Nephron (organoid): ENCODE measurements around the gene ACTRT2.

Source experiments
- H3K27ac Mint-ChIP-seq, 3 experiments: 2 replicates each; pipeline ENCODE4 v1.8.0; 2020; ENCODE audit warnings: mixed read lengths in 3 of 3, mild to moderate bottlenecking in 2 of 3, moderate library complexity in 1 of 3
- H3K27me3 Mint-ChIP-seq: 2 replicates; pipeline ENCODE4 v1.8.0; 2021; ENCODE audit warnings: low read depth, mild to moderate bottlenecking, moderate library complexity, mixed read lengths
- H3K36me3 Mint-ChIP-seq: 2 replicates; pipeline ENCODE4 v1.8.0; 2020; ENCODE audit warnings: low read depth, mixed read lengths
- H3K4me1 Mint-ChIP-seq: 2 replicates; pipeline ENCODE4 v1.8.0; 2020; ENCODE audit warnings: mixed read lengths
- H3K4me3 Mint-ChIP-seq, 3 experiments: 2 replicates each; pipeline ENCODE4 v1.8.0; 2020; ENCODE audit warnings: mild to moderate bottlenecking in 3 of 3, mixed read lengths in 3 of 3, moderate library complexity in 2 of 3
- H3K9me3 Mint-ChIP-seq: 2 replicates; pipeline ENCODE4 v1.8.0; 2020; ENCODE audit warnings: mixed read lengths
- CTCF ChIP-seq, 3 experiments: fragments of 200-600 bp; sonication (generic); IDR thresholded peaks; one replicate each; pipeline ENCODE4 v1.5.0; 2021; ENCODE audit warnings: antibody characterized with exemption in 3 of 3; ENCODE audit not compliant: unreplicated experiment in 3 of 3

Gene ACTRT2

DNA sequence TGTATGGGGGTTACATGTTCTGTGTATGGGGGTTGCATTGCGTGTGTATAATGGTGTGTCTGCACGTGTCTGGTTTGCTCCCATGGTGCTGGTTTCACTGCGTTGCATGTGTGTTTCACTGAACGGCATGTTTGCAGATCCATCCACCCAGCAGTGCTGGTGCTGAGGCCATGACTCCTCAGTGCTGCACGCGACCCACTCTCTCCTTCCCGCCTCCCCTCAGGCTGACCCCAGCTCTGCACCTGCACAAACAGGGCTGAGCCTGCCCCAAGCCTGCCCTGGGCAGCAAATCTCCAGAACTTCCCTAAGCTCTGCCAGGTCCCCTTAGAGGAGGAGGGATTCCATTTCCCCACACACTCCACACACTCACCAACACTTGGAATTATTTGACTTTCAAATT, 18.7 kb downstream of the ACTRT2 start:
- peaks cover 7% of the 10 kb centered on the region for H3K4me1 Mint-ChIP-seq

DNA sequence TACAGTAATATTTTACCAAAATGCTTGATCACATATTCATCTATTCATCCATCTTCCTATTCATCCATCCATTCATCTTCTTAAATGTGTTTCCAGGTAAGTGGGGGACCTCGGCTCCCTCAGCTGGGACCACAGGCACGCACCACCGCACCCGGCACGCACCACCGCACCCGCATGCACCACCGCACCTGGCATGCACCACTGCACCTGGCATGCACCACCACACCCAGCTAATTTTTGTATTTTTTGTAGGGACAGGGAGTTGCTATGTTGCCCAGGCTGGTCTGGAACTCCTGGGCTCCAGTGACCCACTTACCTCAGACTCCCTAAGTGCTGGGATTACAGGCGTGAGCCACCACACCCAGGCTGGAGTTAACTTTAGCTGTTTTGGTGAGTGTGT, 21.2 kb downstream of the ACTRT2 start:
- TF ChIP-seq CTCF (IDR thresholded peaks at IDR 0.05; ENCODE audit: unreplicated experiment in 3 of 3): no peak
- no peak overlapping the region for H3K4me3 Mint-ChIP-seq
- H3K9me3 Mint-ChIP-seq: peaks cover 12% of the 10 kb centered on the region
- peaks cover 35% of the 10 kb centered on the region for H3K27me3 Mint-ChIP-seq
- no peaks in the 10 kb centered on the region for H3K4me1 Mint-ChIP-seq
- H3K27ac Mint-ChIP-seq: no peak overlapping the region
- H3K36me3 Mint-ChIP-seq: no peaks in the 10 kb centered on the region

More for the DNA sequence above, 18.7 kb downstream of the ACTRT2 start:
- H3K36me3 Mint-ChIP-seq: no peaks in the 10 kb centered on the region
- no peaks in the 10 kb centered on the region for H3K9me3 Mint-ChIP-seq
- H3K4me3 Mint-ChIP-seq: no peak overlapping the region
- H3K27me3 Mint-ChIP-seq: peaks cover 36% of the 10 kb centered on the region
- TF ChIP-seq CTCF (IDR thresholded peaks at IDR 0.05; ENCODE audit: unreplicated experiment in 3 of 3): no peak
- H3K27ac Mint-ChIP-seq: no peak overlapping the region

DNA sequence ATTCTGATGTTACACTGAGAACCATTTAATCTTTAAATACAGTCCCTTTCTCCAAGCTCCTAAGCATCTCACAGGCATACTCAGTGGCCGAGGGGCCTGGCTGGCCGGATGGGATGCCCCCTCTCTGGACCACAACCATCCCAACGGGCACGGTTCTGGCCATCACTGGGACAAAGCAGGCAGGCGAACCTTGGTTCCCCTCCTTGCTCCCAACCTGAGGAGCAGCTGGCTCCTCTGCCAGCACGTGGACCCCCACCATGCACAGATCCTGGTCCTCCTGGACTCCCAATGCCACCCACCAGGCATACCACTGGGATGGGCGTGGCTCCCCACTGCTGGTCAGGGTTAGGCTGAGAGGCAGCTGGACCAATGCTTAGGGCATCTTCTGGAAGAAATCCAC, 27.9 kb downstream of the ACTRT2 start:
- H3K4me1 Mint-ChIP-seq: no peaks in the 10 kb centered on the region
- H3K36me3 Mint-ChIP-seq: no peaks in the 10 kb centered on the region
- peaks cover 57% of the 10 kb centered on the region for H3K27me3 Mint-ChIP-seq
- no peak overlapping the region for H3K27ac Mint-ChIP-seq
- peaks cover 15% of the 10 kb centered on the region for H3K9me3 Mint-ChIP-seq
- no peak overlapping the region for H3K4me3 Mint-ChIP-seq
- TF ChIP-seq CTCF (IDR thresholded peaks at IDR 0.05; ENCODE audit: unreplicated experiment in 3 of 3): no peak

- H3K4me1 Mint-ChIP-seq: no peaks in the 10 kb centered on the region
- H3K36me3 Mint-ChIP-seq: no peaks in the 10 kb centered on the region
- no peak overlapping the region for H3K4me3 Mint-ChIP-seq
- peaks cover 57% of the 10 kb centered on the region for H3K27me3 Mint-ChIP-seq
- no peak overlapping the region for H3K27ac Mint-ChIP-seq
- H3K9me3 Mint-ChIP-seq: peaks cover 15% of the 10 kb centered on the region
- no peak for TF ChIP-seq CTCF (IDR thresholded peaks at IDR 0.05; ENCODE audit: unreplicated experiment in 3 of 3)
These were observed 28.6 kb downstream of the ACTRT2 start for GRCh38 chr1:3049905-3050304.

DNA sequence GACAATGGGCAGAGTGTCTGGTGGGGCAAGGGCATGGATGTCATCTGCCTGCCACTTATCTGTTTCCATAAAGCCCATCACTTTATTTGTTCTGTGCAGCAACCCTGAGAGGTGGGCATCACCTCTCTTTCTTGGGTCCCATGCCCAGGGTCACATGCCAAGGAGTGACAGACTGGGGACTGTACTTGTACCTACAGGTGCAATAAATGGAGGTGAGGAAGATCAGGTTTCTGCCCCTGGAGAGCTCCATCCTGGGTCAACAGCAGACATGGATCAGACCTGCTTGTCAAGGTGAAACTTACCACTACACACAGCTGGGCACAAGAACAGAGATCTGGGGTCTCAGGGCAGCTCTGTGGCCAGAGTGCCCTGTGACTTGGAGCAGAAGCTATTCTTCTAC, 29.3 kb downstream of the ACTRT2 start:
- no peaks in the 10 kb centered on the region for H3K36me3 Mint-ChIP-seq
- TF ChIP-seq CTCF (IDR thresholded peaks at IDR 0.05; ENCODE audit: unreplicated experiment in 3 of 3): no peak
- H3K27ac Mint-ChIP-seq: no peak overlapping the region
- no peak overlapping the region for H3K4me3 Mint-ChIP-seq
- no peaks in the 10 kb centered on the region for H3K4me1 Mint-ChIP-seq
- H3K27me3 Mint-ChIP-seq: peaks cover 62% of the 10 kb centered on the region
- peaks cover 14% of the 10 kb centered on the region for H3K9me3 Mint-ChIP-seq
